GM10248 (cell line): ENCODE measurements around the gene KIFC1.

ENCODE experiments used
- CTCF ChIA-PET: fragments of 300-600 bp; sonication (Branson Sonifier 250); formaldehyde crosslinking; extraction: SDS; loops from one replicate; lab custom pipeline; 2021; ENCODE audit warnings: antibody characterized with exemption; lab: Yijun Ruan, JAX
- POLR2A ChIA-PET: fragments of 350-650 bp; sonication (Branson Sonifier 250); formaldehyde crosslinking; extraction: SDS; loops from one replicate; lab custom pipeline; 2020; ENCODE audit warnings: antibody characterized with exemption; lab: Yijun Ruan, JAX
- DNase-seq: peaks from one replicate; pipeline ENCODE4 v3.0.0; 2012; ENCODE audit errors: extremely low spot score
- CTCF ChIP-seq: IDR thresholded peaks from 2 replicates; pipeline ENCODE4 v1.5.1; 2012; ENCODE audit warnings: mild to moderate bottlenecking, low read depth; ENCODE audit errors: extremely low read depth, missing control alignments, control extremely low read depth

KIFC1 gene

GRCh38 chr6:33428224-33428965, 36.8 kb downstream of the KIFC1 start:
- DNase-seq, result no peak
- CTCF ChIA-PET, result interaction anchor here (1.1 to 2.2 kb wide), 5 partner anchors 10 to 62 kb away, joined by 3 to 9 read pairs (median 5); partner anchors contain the start of genes CUTA and ZBTB9
- POLR2A ChIA-PET, result interaction anchor here (0.6 kb wide), 1 partner anchor 121 kb away, joined by 3 read pairs; no protein-coding TSS in a partner anchor
- no peak for TF ChIP-seq CTCF

- TF ChIP-seq CTCF, result no peak
- CTCF ChIA-PET, result interaction anchor here (1.1 to 2.2 kb wide), 9 partner anchors 11 to 151 kb away, joined by 3 to 9 read pairs (median 5); partner anchors contain the start of genes BAK1, CUTA and ZBTB9
- no peak for DNase-seq
- POLR2A ChIA-PET, result interaction anchor here (0.6 kb wide), 1 partner anchor 120 kb away, joined by 3 read pairs; no protein-coding TSS in a partner anchor
Measured at GRCh38 chr6:33428966-33429749, 37.5 kb downstream of the KIFC1 start.

- CTCF ChIA-PET, result interaction anchor here (0.8 to 2.2 kb wide), 9 partner anchors 10 to 150 kb away, joined by 3 to 9 read pairs (median 5); partner anchors contain the start of genes BAK1, CUTA and ZBTB9
- TF ChIP-seq CTCF, result no peak
- POLR2A ChIA-PET, result no interaction called here
- DNase-seq, result no peak
Measured at GRCh38 chr6:33429750-33430052, 38.1 kb downstream of the KIFC1 start.

- no peak for DNase-seq
- CTCF ChIA-PET, result interaction anchor here (0.8 to 2.2 kb wide), 11 partner anchors 8 to 156 kb away, joined by 3 to 7 read pairs (median 4); partner anchors contain the start of genes BAK1 and ZBTB9
- no peak for TF ChIP-seq CTCF
- POLR2A ChIA-PET, result no interaction called here
Measured at GRCh38 chr6:33430334-33430733, 38.7 kb downstream of the KIFC1 start.

- ChIA-PET POLR2A (no interaction called here), CTCF (interaction anchor here (0.8 to 2.2 kb wide), 11 partner anchors 9 to 155 kb away, joined by 3 to 7 read pairs (median 4); partner anchors contain the start of genes BAK1 and ZBTB9)
- DNase-seq, result peak; percentile 89
- TF ChIP-seq CTCF, result no peak
Measured at GRCh38 chr6:33430991-33431879, 39.6 kb downstream of the KIFC1 start.
